Transverse colon (tissue), 3 donors: ENCODE measurements around the gene NSD1.

ENCODE experiments used
- EP300 ChIP-seq: sonication (generic); formaldehyde crosslinking; IDR thresholded peaks from one replicate; pipeline ENCODE4 v1.6.1; 2017; ENCODE audit warnings: antibody characterized with exemption, low read depth
- TF ChIP-seq, protein P1 (sequence below), 5 experiments: fragments of 200-600 bp in 3 of 5; fragments of 450-650 bp in 2 of 5; sonication (generic) in 3 of 5; IDR thresholded peaks; 1 replicate in 2 of 5; 2 replicates in 3 of 5; pipeline ENCODE4 v1.5.1; 2016 to 2017; ENCODE audit warnings: antibody characterized with exemption in 5 of 5, inconsistent platforms in 3 of 5, mild to moderate bottlenecking in 2 of 5, moderate library complexity in 1 of 5

DNA sequence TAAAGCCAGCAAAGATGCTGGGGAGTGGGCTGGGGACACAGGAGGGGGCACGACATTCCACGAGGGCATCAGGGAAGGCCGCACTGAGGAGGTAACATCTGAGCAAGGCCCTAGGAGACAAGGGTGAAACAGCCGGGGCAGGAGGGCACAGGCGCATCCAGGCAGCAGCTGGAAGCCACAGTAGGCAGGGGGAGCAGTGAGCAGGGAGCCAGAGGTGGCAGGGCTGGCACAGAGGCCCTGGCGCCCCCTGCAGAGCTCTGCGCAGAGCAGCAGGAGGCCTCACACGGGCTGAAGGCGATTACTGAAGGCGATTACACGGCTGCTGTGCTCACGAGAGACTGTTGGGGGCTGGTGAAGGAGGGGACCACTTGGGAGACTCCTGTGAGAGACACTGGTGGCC is 202.5 kb downstream of the NSD1 start:
- TF ChIP-seq, protein P1, sequence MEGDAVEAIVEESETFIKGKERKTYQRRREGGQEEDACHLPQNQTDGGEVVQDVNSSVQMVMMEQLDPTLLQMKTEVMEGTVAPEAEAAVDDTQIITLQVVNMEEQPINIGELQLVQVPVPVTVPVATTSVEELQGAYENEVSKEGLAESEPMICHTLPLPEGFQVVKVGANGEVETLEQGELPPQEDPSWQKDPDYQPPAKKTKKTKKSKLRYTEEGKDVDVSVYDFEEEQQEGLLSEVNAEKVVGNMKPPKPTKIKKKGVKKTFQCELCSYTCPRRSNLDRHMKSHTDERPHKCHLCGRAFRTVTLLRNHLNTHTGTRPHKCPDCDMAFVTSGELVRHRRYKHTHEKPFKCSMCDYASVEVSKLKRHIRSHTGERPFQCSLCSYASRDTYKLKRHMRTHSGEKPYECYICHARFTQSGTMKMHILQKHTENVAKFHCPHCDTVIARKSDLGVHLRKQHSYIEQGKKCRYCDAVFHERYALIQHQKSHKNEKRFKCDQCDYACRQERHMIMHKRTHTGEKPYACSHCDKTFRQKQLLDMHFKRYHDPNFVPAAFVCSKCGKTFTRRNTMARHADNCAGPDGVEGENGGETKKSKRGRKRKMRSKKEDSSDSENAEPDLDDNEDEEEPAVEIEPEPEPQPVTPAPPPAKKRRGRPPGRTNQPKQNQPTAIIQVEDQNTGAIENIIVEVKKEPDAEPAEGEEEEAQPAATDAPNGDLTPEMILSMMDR (IDR thresholded peaks at IDR 0.05), result peak in 3 of 5 experiments; percentile 15 to 28 (median 17)
- no peak for TF ChIP-seq EP300
